Ishikawa (cell line): ENCODE measurements around the gene C3orf33.

ENCODE experiments used
- CEBPB ChIP-seq: IDR thresholded peaks from 2 replicates; pipeline ENCODE4 v1.6.1; 2012
- CREB1 ChIP-seq: IDR thresholded peaks from 2 replicates; pipeline ENCODE4 v1.6.1; 2012; ENCODE audit warnings: low read depth
- EGR1 ChIP-seq: IDR thresholded peaks from 2 replicates; pipeline ENCODE4 v1.6.1; 2012
- EP300 ChIP-seq: IDR thresholded peaks from 2 replicates; pipeline ENCODE4 v1.6.1; 2012; ENCODE audit warnings: borderline replicate concordance
- FOXM1 ChIP-seq: IDR thresholded peaks from 2 replicates; pipeline ENCODE4 v1.6.1; 2012; ENCODE audit warnings: low read depth, borderline replicate concordance
- MAX ChIP-seq: IDR thresholded peaks from 2 replicates; pipeline ENCODE4 v1.6.1; 2012
- NFIC ChIP-seq: IDR thresholded peaks from 2 replicates; pipeline ENCODE4 v1.6.1; 2012
- RAD21 ChIP-seq: IDR thresholded peaks from 2 replicates; pipeline ENCODE4 v1.6.1; 2012; ENCODE audit warnings: low read depth
- REST ChIP-seq: IDR thresholded peaks from 2 replicates; pipeline ENCODE4 v1.6.1; 2012; ENCODE audit warnings: low read depth, mild to moderate bottlenecking
- TAF1 ChIP-seq: IDR thresholded peaks from 2 replicates; pipeline ENCODE4 v1.6.1; 2012; ENCODE audit warnings: low read depth, mild to moderate bottlenecking
- TCF12 ChIP-seq: IDR thresholded peaks from 2 replicates; pipeline ENCODE4 v1.6.1; 2012; ENCODE audit warnings: low read depth
- TEAD4 ChIP-seq: IDR thresholded peaks from 2 replicates; pipeline ENCODE4 v1.6.1; 2012
- USF1 ChIP-seq: IDR thresholded peaks from 2 replicates; pipeline ENCODE4 v1.6.1; 2012
- YY1 ChIP-seq: IDR thresholded peaks from 2 replicates; pipeline ENCODE4 v1.6.1; 2012; ENCODE audit warnings: low read depth
- ZBTB7A ChIP-seq: IDR thresholded peaks from 2 replicates; pipeline ENCODE4 v1.6.1; 2012; ENCODE audit warnings: low read depth

C3orf33 gene

GRCh38 chr3:155805802-155806618, at the start of gene C3orf33:
Gene C3orf33, minus strand, starts transcription at chr3:155806278. Its CDS starts 26 bp downstream, at chr3:155806252.
- TF ChIP-seq NFIC, result no peak
- peak; percentile 91 for TF ChIP-seq MAX
- TF ChIP-seq FOXM1, result no peak
- no peak for TF ChIP-seq CREB1
- peak; percentile 88; the same call in 1 of the 2 replicates for TF ChIP-seq ZBTB7A
- no peak for TF ChIP-seq TEAD4
- no peak; the same call in 1 of the 2 replicates for TF ChIP-seq CEBPB
- TF ChIP-seq REST, result no peak
- TF ChIP-seq YY1, result peak; percentile 90
- peak; percentile 69; the same call in 1 of the 2 replicates for TF ChIP-seq RAD21
- TF ChIP-seq TAF1, result peak; percentile 77; the same call in 1 of the 2 replicates
- no peak; the same call in 1 of the 2 replicates for TF ChIP-seq USF1
- no peak for TF ChIP-seq EGR1
- TF ChIP-seq EP300, result no peak
- 0 out of 2 replicates have a peak, but pooled peaks have one; percentile 50 for TF ChIP-seq TCF12

- TF ChIP-seq RAD21, result 0 out of 2 replicates have a peak, but pooled peaks have one; percentile 10
- peak; percentile 37 for TF ChIP-seq YY1
- TF ChIP-seq EGR1, result peak; percentile 33; the same call in 1 of the 2 replicates
- TF ChIP-seq FOXM1, result no peak; the same call in 1 of the 2 replicates
- peak; percentile 4; the same call in 1 of the 2 replicates for TF ChIP-seq CEBPB
- TF ChIP-seq ZBTB7A, result no peak
- no peak for TF ChIP-seq REST
- TF ChIP-seq MAX, result peak; percentile 97
- TF ChIP-seq TEAD4, result no peak
- TF ChIP-seq EP300, result peak; percentile 54
- TF ChIP-seq USF1, result peak; percentile 99
- peak; percentile 87 for TF ChIP-seq TCF12
- TF ChIP-seq TAF1, result peak; percentile 57
- TF ChIP-seq NFIC, result peak; percentile 48
- peak; percentile 33; the same call in 1 of the 2 replicates for TF ChIP-seq CREB1
Observed at GRCh38 chr3:155854141-155854940, 48.3 kb upstream of the C3orf33 start, which contains the start of gene SLC33A1. Gene SLC33A1, minus strand, starts transcription at chr3:155854427. Its CDS starts 430 bp downstream, at chr3:155853997.

- TF ChIP-seq USF1 (no peak), MAX (no peak), TEAD4 (no peak), EGR1 (no peak), EP300 (no peak), CREB1 (no peak), NFIC (no peak)
Observed at GRCh38 chr3:155853214-155854140, 47.4 kb upstream of the C3orf33 start.
